Loucy (cell line): ENCODE data around the gene GABPA.

Experiments used
- CTCF ChIP-seq: fragments of 200-600 bp; sonication (generic); conservative IDR thresholded peaks from 2 replicates; pipeline ENCODE4 v1.5.1; 2014; ENCODE audit warnings: mild to moderate bottlenecking, antibody characterized with exemption, low read length
- EZH2phosphoT487 ChIP-seq: fragments of 200-600 bp; IDR thresholded peaks from 2 replicates; pipeline ENCODE4 v1.6.1; 2018; ENCODE audit warnings: antibody characterized with exemption, mild to moderate bottlenecking, moderate library complexity, borderline replicate concordance

GRCh38 chr21:25791319-25791718, 56.5 kb downstream of the GABPA start:
- peak; percentile 53 for TF ChIP-seq CTCF
- TF ChIP-seq EZH2phosphoT487 = no peak
